LNCAP (cell line): ENCODE results near the gene FRMD3.
A peak's percentile ranks its signal among the peaks of the same experiment; 100 is the strongest.

Experiments
- CTCF ChIP-seq: fragments of 450-650 bp; IDR thresholded peaks from 2 replicates; pipeline ENCODE4 v1.5.1; 2017; ENCODE audit warnings: mild to moderate bottlenecking

The FRMD3 gene

GRCh38 chr9:83200531-83200930, 337.7 kb downstream of the FRMD3 start:
- no peak for TF ChIP-seq CTCF

GRCh38 chr9:83199832-83200231, 338.4 kb downstream of the FRMD3 start:
- no peak for TF ChIP-seq CTCF

GRCh38 chr9:83199240-83199639, 339.0 kb downstream of the FRMD3 start:
- peak; percentile 71 for TF ChIP-seq CTCF

GRCh38 chr9:83198371-83198770, 339.8 kb downstream of the FRMD3 start:
- TF ChIP-seq CTCF, result no peak

GRCh38 chr9:83197591-83197990, 340.6 kb downstream of the FRMD3 start:
- TF ChIP-seq CTCF, result no peak

- TF ChIP-seq CTCF, result no peak
Measured at GRCh38 chr9:83196946-83197345, 341.3 kb downstream of the FRMD3 start.
